Measurements from ENCODE around the gene ZMYND11. TPM values are rescaled to one million over a fixed set of nuclear protein-coding genes. Genes with fewer than 3 reads are reported as not detected.

ZMYND11 gene
- total RNA-seq, 1 experiment from 2014 or later = 40.3 TPM

DNA sequence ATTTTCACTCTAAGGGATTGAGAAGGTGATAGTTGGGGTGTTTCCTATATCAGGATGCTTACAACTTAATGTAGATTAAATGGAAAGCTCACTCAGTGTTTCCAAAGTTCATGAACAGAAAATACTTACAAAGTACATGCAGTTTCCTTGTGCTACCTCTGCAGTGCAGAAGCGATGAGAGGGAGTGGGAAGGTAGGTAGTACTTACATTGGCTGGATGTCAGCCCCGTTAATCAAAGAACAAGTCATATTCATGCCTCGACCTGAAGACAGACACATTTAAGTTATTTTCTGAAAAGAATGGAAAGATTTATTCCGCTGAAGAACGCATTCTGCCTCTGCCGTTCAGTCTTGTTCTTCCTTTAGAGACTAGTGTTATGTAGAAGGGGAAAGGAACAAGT, 93.1 kb downstream of the ZMYND11 start:
- Mint-ChIP-seq H3K4me3 (ENCODE audit: low read depth, unreplicated experiment) (no peak overlapping the region), H3K36me3 (ENCODE audit: insufficient read depth, unreplicated experiment) (no peaks in the 10 kb centered on the region), H3K4me1 (ENCODE audit: low read depth, unreplicated experiment) (no peaks in the 10 kb centered on the region), H3K27me3 (ENCODE audit: unreplicated experiment) (no peaks in the 10 kb centered on the region), H3K9me3 (ENCODE audit: low read depth, unreplicated experiment) (no peaks in the 10 kb centered on the region), H3K27ac (ENCODE audit: unreplicated experiment) (no peak overlapping the region)
- no TSS peak for BruUV-seq (replicated peaks)
- no peak for DNase-seq
- CTCF ChIA-PET = no interaction called here
- TF ChIP-seq, protein P1, sequence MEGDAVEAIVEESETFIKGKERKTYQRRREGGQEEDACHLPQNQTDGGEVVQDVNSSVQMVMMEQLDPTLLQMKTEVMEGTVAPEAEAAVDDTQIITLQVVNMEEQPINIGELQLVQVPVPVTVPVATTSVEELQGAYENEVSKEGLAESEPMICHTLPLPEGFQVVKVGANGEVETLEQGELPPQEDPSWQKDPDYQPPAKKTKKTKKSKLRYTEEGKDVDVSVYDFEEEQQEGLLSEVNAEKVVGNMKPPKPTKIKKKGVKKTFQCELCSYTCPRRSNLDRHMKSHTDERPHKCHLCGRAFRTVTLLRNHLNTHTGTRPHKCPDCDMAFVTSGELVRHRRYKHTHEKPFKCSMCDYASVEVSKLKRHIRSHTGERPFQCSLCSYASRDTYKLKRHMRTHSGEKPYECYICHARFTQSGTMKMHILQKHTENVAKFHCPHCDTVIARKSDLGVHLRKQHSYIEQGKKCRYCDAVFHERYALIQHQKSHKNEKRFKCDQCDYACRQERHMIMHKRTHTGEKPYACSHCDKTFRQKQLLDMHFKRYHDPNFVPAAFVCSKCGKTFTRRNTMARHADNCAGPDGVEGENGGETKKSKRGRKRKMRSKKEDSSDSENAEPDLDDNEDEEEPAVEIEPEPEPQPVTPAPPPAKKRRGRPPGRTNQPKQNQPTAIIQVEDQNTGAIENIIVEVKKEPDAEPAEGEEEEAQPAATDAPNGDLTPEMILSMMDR (IDR thresholded peaks at IDR 0.05; ENCODE audit: unreplicated experiment) = no peak
- intact Hi-C loops (cut with micrococcal nuclease; ENCODE audit: unreplicated experiment) = no loop called here

DNA sequence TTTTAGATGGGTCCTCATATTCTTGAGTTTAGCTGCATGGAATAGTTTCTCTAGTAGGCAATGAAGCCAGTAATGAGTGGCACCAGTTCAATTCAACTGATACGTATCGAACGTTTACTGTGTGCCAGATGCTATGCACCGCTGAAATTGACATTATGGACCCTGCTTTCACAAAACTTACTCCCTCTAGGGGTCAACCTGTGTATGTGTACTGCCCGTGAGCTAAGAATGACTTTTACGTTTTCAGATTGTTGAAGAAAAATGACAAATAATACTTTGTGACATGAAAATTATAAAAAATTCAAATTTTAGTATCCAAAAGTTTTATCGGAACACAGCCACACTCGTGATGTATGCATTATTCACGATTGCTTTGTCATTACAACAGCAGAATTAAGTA, 95.5 kb downstream of the ZMYND11 start:
- DNase-seq = no peak
- TF ChIP-seq, protein P1 (IDR thresholded peaks at IDR 0.05; ENCODE audit: unreplicated experiment) = peak; percentile 25
- Mint-ChIP-seq H3K36me3 (ENCODE audit: insufficient read depth, unreplicated experiment) (no peaks in the 10 kb centered on the region), H3K4me1 (ENCODE audit: low read depth, unreplicated experiment) (no peaks in the 10 kb centered on the region), H3K4me3 (ENCODE audit: low read depth, unreplicated experiment) (no peak overlapping the region), H3K9me3 (ENCODE audit: low read depth, unreplicated experiment) (no peaks in the 10 kb centered on the region), H3K27ac (ENCODE audit: unreplicated experiment) (no peak overlapping the region), H3K27me3 (ENCODE audit: unreplicated experiment) (no peaks in the 10 kb centered on the region)
- intact Hi-C loops (cut with micrococcal nuclease; ENCODE audit: unreplicated experiment) = no loop called here
- BruUV-seq (replicated peaks) = no TSS peak
- CTCF ChIA-PET = no interaction called here

DNA sequence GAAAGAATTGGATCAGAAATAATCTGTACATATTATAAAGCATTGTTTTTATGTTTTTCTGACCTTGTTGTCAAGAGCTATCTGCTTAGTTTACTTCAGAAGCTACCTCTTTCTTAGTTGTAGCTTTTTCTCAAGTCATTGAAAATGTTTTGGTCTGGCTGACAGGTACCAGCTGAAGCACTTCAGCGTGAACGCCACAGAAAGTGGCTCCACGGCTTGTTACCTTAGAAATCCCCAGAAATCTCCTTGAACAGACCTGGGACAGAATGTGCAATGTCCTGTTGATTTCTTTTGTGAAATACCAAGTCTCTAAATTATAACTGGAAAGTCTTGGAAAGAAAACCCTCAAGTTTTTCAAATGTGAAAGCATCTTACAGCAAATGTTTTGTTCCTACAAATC, 96.8 kb downstream of the ZMYND11 start:
- TF ChIP-seq, protein P1 (IDR thresholded peaks at IDR 0.05; ENCODE audit: unreplicated experiment) = no peak
- CTCF ChIA-PET = no interaction called here

DNA sequence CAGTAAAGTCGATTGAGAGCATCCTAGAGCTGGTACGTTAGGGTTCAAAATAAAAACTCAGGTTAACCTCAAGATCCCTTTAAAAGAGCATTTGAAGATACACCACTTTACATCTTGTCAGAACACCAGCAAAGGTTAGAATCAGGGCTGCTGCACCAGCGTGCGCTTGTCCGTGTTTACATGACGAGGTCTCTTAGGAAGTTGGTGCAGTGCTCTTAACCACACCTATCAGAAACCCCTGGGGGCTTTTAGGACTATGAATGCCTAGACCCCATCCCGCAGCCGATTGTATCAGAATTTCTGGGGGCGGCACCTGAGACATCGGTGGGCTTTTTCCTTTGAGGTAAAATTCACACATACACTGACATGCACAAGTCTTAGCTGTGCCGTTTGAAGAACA, 97.6 kb downstream of the ZMYND11 start:
- TF ChIP-seq, protein P1 (IDR thresholded peaks at IDR 0.05; ENCODE audit: unreplicated experiment) = no peak
- DNase-seq = no peak
- CTCF ChIA-PET = no interaction called here
- Mint-ChIP-seq H3K4me1 (ENCODE audit: low read depth, unreplicated experiment) (no peaks in the 10 kb centered on the region), H3K36me3 (ENCODE audit: insufficient read depth, unreplicated experiment) (no peaks in the 10 kb centered on the region), H3K4me3 (ENCODE audit: low read depth, unreplicated experiment) (no peak overlapping the region), H3K27me3 (ENCODE audit: unreplicated experiment) (no peaks in the 10 kb centered on the region), H3K27ac (ENCODE audit: unreplicated experiment) (no peak overlapping the region), H3K9me3 (ENCODE audit: low read depth, unreplicated experiment) (no peaks in the 10 kb centered on the region)
- BruUV-seq (replicated peaks) = no TSS peak
- intact Hi-C loops (cut with micrococcal nuclease; ENCODE audit: unreplicated experiment) = no loop called here

More for the DNA sequence above, 96.8 kb downstream of the ZMYND11 start:
- Mint-ChIP-seq H3K36me3 (ENCODE audit: insufficient read depth, unreplicated experiment) (no peaks in the 10 kb centered on the region), H3K4me3 (ENCODE audit: low read depth, unreplicated experiment) (no peak overlapping the region), H3K9me3 (ENCODE audit: low read depth, unreplicated experiment) (no peaks in the 10 kb centered on the region), H3K27me3 (ENCODE audit: unreplicated experiment) (no peaks in the 10 kb centered on the region), H3K27ac (ENCODE audit: unreplicated experiment) (no peak overlapping the region), H3K4me1 (ENCODE audit: low read depth, unreplicated experiment) (no peaks in the 10 kb centered on the region)
- intact Hi-C loops (cut with micrococcal nuclease; ENCODE audit: unreplicated experiment) = no loop called here
- no peak for DNase-seq
- no TSS peak for BruUV-seq (replicated peaks)

All from Calu3 (cell line).